Sigmoid colon (tissue), 7 donors: ENCODE data around the gene RAPGEF5. TPM values are rescaled to one million over a fixed set of nuclear protein-coding genes. Genes with fewer than 3 reads are reported as not detected.

Experiments
- DNase-seq: peaks from one replicate; pipeline ENCODE4 v3.0.0-alpha.2; 2019
- H3K27ac ChIP-seq, 4 donors: fragments of 200-600 bp; sonication (generic); one replicate each; pipeline ENCODE4 v1.5.1; 2016 to 2019; ENCODE audit warnings: mild to moderate bottlenecking in 1 of 4
- H3K27me3 ChIP-seq, 3 donors: fragments of 200-600 bp; sonication (generic); one replicate each; pipeline ENCODE4 v1.5.1; 2019; ENCODE audit warnings: mild to moderate bottlenecking in 1 of 3
- H3K36me3 ChIP-seq, 4 donors: fragments of 200-600 bp; sonication (generic); one replicate each; pipeline ENCODE4 v1.5.1; 2016 to 2019
- H3K4me1 ChIP-seq, 4 donors: fragments of 200-600 bp; sonication (generic); one replicate each; pipeline ENCODE4 v1.5.1; 2017 to 2019
- H3K4me3 ChIP-seq, 4 donors: fragments of 200-600 bp; sonication (generic); one replicate each; pipeline ENCODE4 v1.5.1; 2017 to 2019; ENCODE audit warnings: mild to moderate bottlenecking in 2 of 4, moderate library complexity in 1 of 4
- H3K9me3 ChIP-seq, 4 donors: fragments of 200-600 bp in 3 of 4; sonication (generic) in 3 of 4; one replicate each; pipeline versions ENCODE4 v1.5.1 to v1.6.1; 2013 to 2019
- CTCF ChIP-seq, 4 experiments: fragments of 450-650 bp in 3 of 4; fragments of 200-600 bp in 1 of 4; IDR thresholded peaks; one replicate each; pipeline ENCODE4 v1.5.1; 2016 to 2019; ENCODE audit warnings: antibody characterized with exemption in 4 of 4, mild to moderate bottlenecking in 3 of 4, moderate library complexity in 2 of 4
- EP300 ChIP-seq, 4 donors: sonication (generic); formaldehyde crosslinking; IDR thresholded peaks; one replicate each; pipeline ENCODE4 v1.6.1; 2017; ENCODE audit warnings: antibody characterized with exemption in 4 of 4
- POLR2A ChIP-seq, 2 donors: fragments of 450-650 bp; IDR thresholded peaks; one replicate each; pipeline ENCODE4 v1.6.1; 2016; ENCODE audit warnings: antibody characterized with exemption in 2 of 2, mild to moderate bottlenecking in 2 of 2, moderate library complexity in 2 of 2
- POLR2AphosphoS5 ChIP-seq, 4 donors: sonication (generic); formaldehyde crosslinking; IDR thresholded peaks; one replicate each; pipeline ENCODE4 v1.6.1; 2017; ENCODE audit warnings: antibody characterized with exemption in 4 of 4
- WGBS, 2 donors: extraction: QIAGEN DNeasy Blood & Tissue Kit; methylation state at CpG; one replicate each; pipeline ENCODE4 v1.1.7; 2013; 5-methylcytosine and 5-hydroxymethylcytosine counted together
- intact Hi-C: fragments of 100-400 bp; cut with DNase I; formaldehyde crosslinking; loops from one replicate; pipeline ENCODE4 v1.15.1; 2023
- polyA plus RNA-seq, 3 donors: library from polyadenylated mRNA; stranded (reverse); fragments of 200-250 nt; gene quantifications; one replicate each; pipeline ENCODE4 v1.2.3, GENCODE V29; 2013
- total RNA-seq, 4 donors: library from RNA; depleted of rRNA; stranded (reverse); fragments of >200 nt; gene quantifications; one replicate each; pipeline ENCODE4 v1.1.0, GENCODE V29; 2016
- donor health status: healthy with polysubstance abuse.
- donor health status: Bipolar disorder and iron deficiency.
- donor health status: healthy.

The RAPGEF5 gene
- total and polyA plus RNA-seq, 7 donors, result 6.0 to 17.9 (median 12.6) TPM

- peaks cover 0 to 3% (median 1%) of the 10 kb centered on the region in 4 donors for H3K4me1 ChIP-seq
- no peak overlapping the region for H3K4me3 ChIP-seq
- peaks cover 0 to 22% (median 5%) of the 10 kb centered on the region in 3 donors for H3K27me3 ChIP-seq
- WGBS, 2 donors, result 14 to 44% methylated on average over 2 of the region's 2 CpGs
- peaks cover 0 to 4% (median 0%) of the 10 kb centered on the region in 4 donors for H3K9me3 ChIP-seq
- intact Hi-C loops, result no loop called here
- DNase-seq, result no peak
- no peaks in the 10 kb centered on the region for H3K36me3 ChIP-seq
- no peak overlapping the region for H3K27ac ChIP-seq
- TF ChIP-seq POLR2AphosphoS5 (IDR thresholded peaks at IDR 0.05) (no peak), CTCF (IDR thresholded peaks at IDR 0.05) (no peak), EP300 (IDR thresholded peaks at IDR 0.05) (no peak), POLR2A (IDR thresholded peaks at IDR 0.05) (no peak)
Measured at GRCh38 chr7:22351329-22351692, 5.6 kb downstream of the RAPGEF5 start.

GRCh38 chr7:22350466-22351328, 6.3 kb downstream of the RAPGEF5 start:
- H3K27ac ChIP-seq, result no peak overlapping the region
- H3K4me3 ChIP-seq, result no peak overlapping the region
- DNase-seq, result no peak
- no peaks in the 10 kb centered on the region for H3K4me1 ChIP-seq
- H3K27me3 ChIP-seq, result peaks cover 0 to 16% (median 5%) of the 10 kb centered on the region in 3 donors
- peaks cover 0 to 4% (median 0%) of the 10 kb centered on the region in 4 donors for H3K9me3 ChIP-seq
- WGBS, 2 donors, result 30 to 55% methylated on average over 2 of the region's 2 CpGs
- no peaks in the 10 kb centered on the region for H3K36me3 ChIP-seq
- TF ChIP-seq POLR2AphosphoS5 (IDR thresholded peaks at IDR 0.05) (no peak), CTCF (IDR thresholded peaks at IDR 0.05) (no peak), POLR2A (IDR thresholded peaks at IDR 0.05) (no peak), EP300 (IDR thresholded peaks at IDR 0.05) (no peak)
- intact Hi-C loops, result no loop called here

DNA sequence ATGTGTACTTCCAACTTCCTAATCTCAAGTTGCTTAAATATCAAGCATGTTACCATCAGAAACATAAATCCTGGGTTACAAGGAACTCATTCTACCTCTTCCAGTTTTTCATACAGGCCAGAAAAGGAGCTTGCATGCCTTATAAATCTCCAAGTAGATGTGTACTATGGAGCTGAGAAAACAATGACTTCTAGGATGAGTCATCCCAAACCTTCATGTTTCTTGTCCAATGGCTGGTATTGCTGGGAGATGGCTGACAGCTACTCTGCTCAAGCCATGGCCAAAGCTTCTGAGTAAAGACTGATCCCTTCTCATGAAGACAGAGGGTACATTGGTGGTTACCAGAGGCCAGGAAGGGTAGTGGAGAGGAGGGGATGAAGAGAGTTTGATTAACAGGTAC, 8.6 kb downstream of the RAPGEF5 start:
- intact Hi-C loops, result no loop called here

GRCh38 chr7:22346383-22347107, 10.4 kb downstream of the RAPGEF5 start:
- Histone ChIP-seq H3K27ac (no peak overlapping the region), H3K36me3 (no peaks in the 10 kb centered on the region), H3K27me3 (no peaks in the 10 kb centered on the region), H3K9me3 (no peaks in the 10 kb centered on the region), H3K4me3 (no peak overlapping the region), H3K4me1 (no peaks in the 10 kb centered on the region)
- DNase-seq, result no peak
- TF ChIP-seq CTCF (IDR thresholded peaks at IDR 0.05), result no peak
- no peak for TF ChIP-seq POLR2A (IDR thresholded peaks at IDR 0.05)
- TF ChIP-seq EP300 (IDR thresholded peaks at IDR 0.05), result no peak
- TF ChIP-seq POLR2AphosphoS5 (IDR thresholded peaks at IDR 0.05), result no peak
- intact Hi-C loops, result no loop called here
- WGBS, 2 donors, result 13 to 58% methylated on average over 2 of the region's 2 CpGs

More for the DNA sequence above, 8.6 kb downstream of the RAPGEF5 start:
- Histone ChIP-seq H3K27me3 (no peaks in the 10 kb centered on the region), H3K27ac (no peak overlapping the region), H3K9me3 (no peaks in the 10 kb centered on the region), H3K36me3 (no peaks in the 10 kb centered on the region), H3K4me1 (no peaks in the 10 kb centered on the region), H3K4me3 (no peak overlapping the region)
- TF ChIP-seq POLR2AphosphoS5 (IDR thresholded peaks at IDR 0.05) (no peak), POLR2A (IDR thresholded peaks at IDR 0.05) (no peak), CTCF (IDR thresholded peaks at IDR 0.05) (no peak), EP300 (IDR thresholded peaks at IDR 0.05) (no peak)
- DNase-seq, result no peak
